Cardiac fibroblast (primary cell): ENCODE measurements around the gene CHN2.

ENCODE experiments used
- DNase-seq, 2 donors: peaks; one replicate each; pipeline versions ENCODE4 v3.0.0 to v3.0.0-alpha.2; 2010; ENCODE audit warnings: low read depth in 2 of 2
- H3K4me3 ChIP-seq, 2 donors: replicated peaks in 1 of 2; 1 replicate in 1 of 2; 2 replicates in 1 of 2; pipeline ENCODE4 v1.5.1; 2011; ENCODE audit warnings: low read depth in 2 of 2, low read length in 2 of 2, mild to moderate bottlenecking in 2 of 2, moderate library complexity in 1 of 2
- TF ChIP-seq, protein P1 (sequence below): IDR thresholded peaks from one replicate; pipeline ENCODE4 v1.5.1; 2011; ENCODE audit warnings: low read depth, mild to moderate bottlenecking, low read length, inconsistent platforms

The CHN2 gene

GRCh38 chr7:29343399-29343798 is 148.8 kb downstream of the CHN2 start:
- TF ChIP-seq, protein P1, sequence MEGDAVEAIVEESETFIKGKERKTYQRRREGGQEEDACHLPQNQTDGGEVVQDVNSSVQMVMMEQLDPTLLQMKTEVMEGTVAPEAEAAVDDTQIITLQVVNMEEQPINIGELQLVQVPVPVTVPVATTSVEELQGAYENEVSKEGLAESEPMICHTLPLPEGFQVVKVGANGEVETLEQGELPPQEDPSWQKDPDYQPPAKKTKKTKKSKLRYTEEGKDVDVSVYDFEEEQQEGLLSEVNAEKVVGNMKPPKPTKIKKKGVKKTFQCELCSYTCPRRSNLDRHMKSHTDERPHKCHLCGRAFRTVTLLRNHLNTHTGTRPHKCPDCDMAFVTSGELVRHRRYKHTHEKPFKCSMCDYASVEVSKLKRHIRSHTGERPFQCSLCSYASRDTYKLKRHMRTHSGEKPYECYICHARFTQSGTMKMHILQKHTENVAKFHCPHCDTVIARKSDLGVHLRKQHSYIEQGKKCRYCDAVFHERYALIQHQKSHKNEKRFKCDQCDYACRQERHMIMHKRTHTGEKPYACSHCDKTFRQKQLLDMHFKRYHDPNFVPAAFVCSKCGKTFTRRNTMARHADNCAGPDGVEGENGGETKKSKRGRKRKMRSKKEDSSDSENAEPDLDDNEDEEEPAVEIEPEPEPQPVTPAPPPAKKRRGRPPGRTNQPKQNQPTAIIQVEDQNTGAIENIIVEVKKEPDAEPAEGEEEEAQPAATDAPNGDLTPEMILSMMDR: no peak
- DNase-seq: no peak
- H3K4me3 ChIP-seq: no peak overlapping the region

DNA sequence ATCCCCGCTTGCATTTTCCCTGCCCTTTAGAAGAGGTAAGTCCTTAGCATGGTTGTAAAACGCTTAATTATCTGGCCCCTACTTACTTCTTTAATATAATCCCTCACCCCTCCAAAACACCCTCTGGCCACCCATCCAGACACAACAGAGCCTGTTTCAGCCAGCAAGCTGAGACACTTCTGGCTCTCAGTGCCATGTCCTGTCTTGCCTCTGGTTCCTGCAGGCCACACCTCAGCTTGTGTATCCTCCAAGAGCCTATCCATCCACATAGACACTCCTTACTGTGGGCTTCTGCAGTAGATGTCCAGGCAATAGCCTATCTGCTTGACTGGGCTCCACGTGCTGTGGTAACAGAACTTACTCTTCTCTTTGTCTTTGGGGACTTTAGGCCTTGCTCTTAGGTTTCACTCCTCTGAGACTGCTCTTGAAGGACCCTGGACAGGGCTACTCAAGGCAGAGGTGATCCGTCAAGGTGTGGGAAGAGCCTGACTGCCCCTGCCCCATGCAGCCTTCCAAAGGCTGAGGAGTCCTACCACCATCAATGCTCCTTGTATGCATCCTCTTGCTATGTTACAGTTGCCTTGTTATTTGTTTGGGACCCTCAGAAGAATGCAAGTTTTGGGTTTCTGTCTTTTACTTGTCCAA is 149.9 kb downstream of the CHN2 start:
- DNase-seq: no peak
- H3K4me3 ChIP-seq: no peak overlapping the region
- TF ChIP-seq, protein P1: no peak

DNA sequence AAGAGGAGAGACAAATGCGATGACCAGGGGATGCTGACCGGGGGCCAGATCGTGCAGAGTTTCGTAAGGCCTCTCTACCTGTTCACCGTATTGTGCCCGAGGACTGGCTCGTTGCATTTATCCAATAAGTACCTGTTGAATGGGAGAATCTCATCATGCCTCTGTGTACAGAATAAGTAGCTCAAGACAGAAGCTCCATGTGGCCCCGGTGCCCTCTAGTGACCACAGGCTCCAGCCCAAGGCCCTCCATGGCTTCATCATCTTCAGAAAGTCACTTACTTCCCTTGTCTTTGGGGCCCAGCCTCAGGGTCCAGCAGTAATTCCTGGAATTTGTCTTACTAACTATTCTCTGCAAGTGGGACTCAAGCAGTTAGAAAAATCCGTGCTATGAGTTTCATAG is 151.0 kb downstream of the CHN2 start:
- TF ChIP-seq, protein P1: peak; percentile 33
- peak; percentile 50 to 65 for DNase-seq
- no peak overlapping the region for H3K4me3 ChIP-seq

GRCh38 chr7:29346231-29346978 is 151.8 kb downstream of the CHN2 start:
- TF ChIP-seq, protein P1: no peak
- DNase-seq: no peak
- no peak overlapping the region for H3K4me3 ChIP-seq

DNA sequence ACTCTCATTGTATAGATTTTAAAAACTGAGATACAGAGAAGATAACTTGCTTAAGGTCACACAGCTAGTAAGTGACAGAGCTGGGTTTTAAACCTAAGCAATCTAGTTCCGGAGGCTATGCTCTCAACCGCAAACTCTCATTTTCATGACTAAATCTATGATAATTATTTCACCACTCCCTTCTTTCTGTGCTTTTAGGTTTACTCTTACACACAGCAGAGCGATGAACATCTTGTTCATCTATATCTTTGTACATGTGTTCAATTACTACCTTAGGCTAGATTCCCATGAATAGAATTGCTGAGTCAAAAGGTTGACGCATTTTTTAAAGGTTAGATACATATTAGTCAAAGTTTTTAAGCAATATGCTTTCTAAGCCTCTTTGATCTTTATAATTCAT is 154.8 kb downstream of the CHN2 start:
- H3K4me3 ChIP-seq: no peak overlapping the region
- DNase-seq: no peak
- TF ChIP-seq, protein P1: no peak

- TF ChIP-seq, protein P1: no peak
- H3K4me3 ChIP-seq: no peak overlapping the region
- no peak for DNase-seq
Measured at GRCh38 chr7:29350351-29350750, 155.8 kb downstream of the CHN2 start.
